IMR-90 (cell line): ENCODE measurements around the gene GNA14. TPM values are rescaled to one million over a fixed set of nuclear protein-coding genes. Genes with fewer than 3 reads are reported as not detected.

Experiments
- ATAC-seq: fragments of 200-7000 bp; cut with Tn5 transposase; 2 replicates; pipeline ENCODE4 v1.9.1; 2020; ENCODE audit warnings: low read depth, mild to moderate bottlenecking, moderate library complexity
- BruUV-seq: library from RNA; stranded (reverse); fragments of 400-500 nt; replicated peaks from 2 replicates; lab custom pipeline; 2021; lab: Mats Ljungman, UMichigan
- CTCF ChIA-PET: fragments of 300-600 bp; formaldehyde crosslinking; extraction: SDS; loops from one replicate; lab custom pipeline; 2021; ENCODE audit warnings: antibody characterized with exemption; lab: Yijun Ruan, JAX
- POLR2A ChIA-PET: fragments of 300-600 bp; sonication (Branson Sonifier 250); formaldehyde crosslinking; loops from one replicate; lab custom pipeline; 2022; ENCODE audit warnings: antibody characterized with exemption; ENCODE audit not compliant: unreplicated experiment; lab: Charles Lee
- DNase-seq: peaks from one replicate; pipeline ENCODE4 v3.0.0; 2013
- H2AFZ ChIP-seq: replicated peaks from 2 replicates; pipeline ENCODE3; 2013; ENCODE audit warnings: low read length, mild to moderate bottlenecking; ENCODE audit not compliant: poor library complexity
- H2AK5ac ChIP-seq: 2 replicates; pipeline ENCODE4 v1.6.1; 2013; ENCODE audit warnings: low read depth, low read length, inconsistent platforms
- H2AK9ac ChIP-seq: replicated peaks from 2 replicates; pipeline ENCODE3; 2013; ENCODE audit warnings: mild to moderate bottlenecking, low read depth, low read length, moderate library complexity; ENCODE audit not compliant: poor library complexity
- H2BK120ac ChIP-seq: 2 replicates; pipeline ENCODE4 v1.6.1; 2013; ENCODE audit warnings: low read depth, low read length, inconsistent platforms
- H2BK15ac ChIP-seq: 3 replicates; pipeline ENCODE4 v1.6.1; 2013; ENCODE audit warnings: low read depth, low read length, inconsistent platforms
- H2BK20ac ChIP-seq: 2 replicates; pipeline ENCODE4 v1.6.1; 2013; ENCODE audit warnings: low read depth, mild to moderate bottlenecking, inconsistent platforms, low read length, moderate library complexity
- H2BK5ac ChIP-seq: 2 replicates; pipeline ENCODE4 v1.6.1; 2013; ENCODE audit warnings: mild to moderate bottlenecking, low read depth, low read length, inconsistent platforms; ENCODE audit not compliant: poor library complexity, severe bottlenecking
- H3K14ac ChIP-seq: replicated peaks from 2 replicates; pipeline ENCODE4 v1.6.1; 2013; ENCODE audit warnings: low read depth, low read length, inconsistent platforms
- H3K18ac ChIP-seq: 2 replicates; pipeline ENCODE4 v1.6.1; 2013; ENCODE audit warnings: low read depth, low read length, control low read depth
- H3K23ac ChIP-seq: 2 replicates; pipeline ENCODE4 v1.6.1; 2013; ENCODE audit warnings: low read depth, low read length, inconsistent platforms
- H3K27ac ChIP-seq: 2 replicates; pipeline ENCODE4 v1.5.1; 2013; ENCODE audit warnings: mild to moderate bottlenecking, control low read depth, low read length; ENCODE audit not compliant: insufficient read depth
- H3K27me3 ChIP-seq: 2 replicates; pipeline ENCODE4 v1.6.1; 2013; ENCODE audit warnings: low read length; ENCODE audit not compliant: control insufficient read depth, insufficient read depth
- H3K36me3 ChIP-seq: 2 replicates; pipeline ENCODE4 v1.6.1; 2013; ENCODE audit warnings: low read length, mixed read lengths; ENCODE audit not compliant: control insufficient read depth, insufficient read depth
- H3K4ac ChIP-seq: 2 replicates; pipeline ENCODE4 v1.6.1; 2013; ENCODE audit warnings: low read depth, low read length, inconsistent platforms
- H3K4me1 ChIP-seq: 2 replicates; pipeline ENCODE4 v1.6.1; 2013; ENCODE audit warnings: low read length, mixed read lengths; ENCODE audit not compliant: control insufficient read depth, insufficient read depth
- H3K4me2 ChIP-seq: 2 replicates; pipeline ENCODE4 v1.6.1; 2013; ENCODE audit warnings: low read depth, mild to moderate bottlenecking, control low read depth, low read length, moderate library complexity
- H3K4me3 ChIP-seq: 2 replicates; pipeline ENCODE4 v1.5.1; 2013; ENCODE audit warnings: low read depth, mild to moderate bottlenecking, control low read depth, low read length, moderate library complexity; ENCODE audit not compliant: insufficient read depth
- H3K56ac ChIP-seq: 2 replicates; pipeline ENCODE4 v1.6.1; 2013; ENCODE audit warnings: low read length, inconsistent platforms; ENCODE audit not compliant: insufficient read depth; ENCODE audit errors: extremely low read depth
- H3K79me1 ChIP-seq, 2 experiments: 2 replicates each; pipeline ENCODE4 v1.6.1; 2013; ENCODE audit warnings: low read length in 2 of 2, inconsistent platforms in 1 of 2, low read depth in 1 of 2
- H3K9ac ChIP-seq: 2 replicates; pipeline ENCODE4 v1.6.1; 2013; ENCODE audit warnings: low read depth, low read length, control low read depth
- H3K9me1 ChIP-seq: 2 replicates; pipeline ENCODE4 v1.6.1; 2013; ENCODE audit warnings: low read length, inconsistent platforms; ENCODE audit not compliant: insufficient read depth
- H3K9me3 ChIP-seq: 2 replicates; pipeline ENCODE4 v1.6.1; 2013; ENCODE audit warnings: low read length; ENCODE audit not compliant: control insufficient read depth, insufficient read depth
- H4K20me1 ChIP-seq: 2 replicates; pipeline ENCODE4 v1.6.1; 2013; ENCODE audit warnings: low read length, inconsistent platforms; ENCODE audit not compliant: insufficient read depth
- H4K5ac ChIP-seq: 2 replicates; pipeline ENCODE4 v1.6.1; 2013; ENCODE audit warnings: mild to moderate bottlenecking, low read depth, low read length, control low read depth
- H4K8ac ChIP-seq, 2 experiments: 2 replicates each; pipeline ENCODE4 v1.6.1; 2013; ENCODE audit warnings: low read depth in 2 of 2, low read length in 2 of 2, control low read depth in 1 of 2, inconsistent platforms in 1 of 2
- H4K91ac ChIP-seq: 2 replicates; pipeline ENCODE4 v1.6.1; 2013; ENCODE audit warnings: low read depth, low read length, inconsistent platforms; ENCODE audit not compliant: insufficient read depth
- ELK1 ChIP-seq: fragments of 150-350 bp; IDR thresholded peaks from 2 replicates; pipeline ENCODE4 v1.6.1; 2016; ENCODE audit warnings: low read depth, mild to moderate bottlenecking, low read length, moderate library complexity, borderline replicate concordance
- MXI1 ChIP-seq: IDR thresholded peaks from 2 replicates; pipeline ENCODE4 v1.6.1; 2012; ENCODE audit warnings: low read depth, mild to moderate bottlenecking, low read length, moderate library complexity, borderline replicate concordance
- NFE2L2 ChIP-seq: fragments of 150-350 bp; IDR thresholded peaks from 2 replicates; pipeline ENCODE4 v1.6.1; 2016; ENCODE audit warnings: low read depth, mild to moderate bottlenecking, low read length
- RAD21 ChIP-seq: IDR thresholded peaks from 2 replicates; pipeline ENCODE4 v1.6.1; 2012; ENCODE audit warnings: low read length, improper control_type of control experiment
- RCOR1 ChIP-seq: IDR thresholded peaks from 2 replicates; pipeline ENCODE4 v1.6.1; 2012; ENCODE audit warnings: mild to moderate bottlenecking, low read length, improper control_type of control experiment; ENCODE audit not compliant: insufficient replicate concordance
- SMC3 ChIP-seq: fragments of 150-350 bp; IDR thresholded peaks from 2 replicates; pipeline ENCODE4 v1.6.1; 2016; ENCODE audit warnings: low read depth, mild to moderate bottlenecking, antibody characterized with exemption, low read length, moderate library complexity
- WGBS, 2 experiments: methylation state at CpG; one replicate each; pipeline versions ENCODE4 v1.1.5 to v1.1.7; 2013; ENCODE audit warnings: missing lambda C conversion rate in 2 of 2; ENCODE audit not compliant: insufficient read length in 1 of 2; ENCODE audit errors: extremely low coverage in 2 of 2; 5-methylcytosine and 5-hydroxymethylcytosine counted together
- dilution Hi-C: fragments of 300-500 bp; cut with HindIII; formaldehyde crosslinking; loops from one replicate; pipeline ENCODE4 v1.14.3; 2018; ENCODE audit warnings: low sequenced_read_pairs; ENCODE audit not compliant: unreplicated experiment
- in situ Hi-C: fragments of 300-500 bp; cut with MboI; formaldehyde crosslinking; loops from 3 replicates; pipeline ENCODE4 v1.14.3; 2019; ENCODE audit warnings: low sequenced_read_pairs, inconsistent platforms, mixed read lengths
- intact Hi-C: fragments of 100-400 bp; cut with micrococcal nuclease; formaldehyde crosslinking; loops from 2 replicates; pipeline ENCODE4 v1.10.0; 2022
- polyA plus RNA-seq, 3 experiments: library from polyadenylated mRNA; depleted of rRNA; stranded (reverse); fragments of >200 nt; gene quantifications; 2 replicates each; pipeline ENCODE4 v1.2.3, GENCODE V29; 2012; ENCODE audit warnings: low replicate concordance in 1 of 3
- total RNA-seq: library from RNA; depleted of rRNA; stranded (reverse); fragments of >200 nt; gene quantifications from 2 replicates; pipeline ENCODE4 v1.2.3, GENCODE V29; 2012
- TF ChIP-seq, protein P1 (sequence below): conservative IDR thresholded peaks from 2 replicates; pipeline ENCODE4 v1.5.1; 2012; ENCODE audit warnings: mild to moderate bottlenecking, low read depth, low read length, improper control_type of control experiment

The GNA14 gene
- total and polyA plus RNA-seq, 2 of the 4 experiments (the other 2 are of a cell fraction): under 0.01 to 0.03 TPM

GRCh38 chr9:77605449-77606220 is 42.5 kb downstream of the GNA14 start:
- Histone ChIP-seq H4K91ac (no peak overlapping the region), H2BK120ac (no peak overlapping the region), H3K4ac (no peak overlapping the region), H3K18ac (no peak overlapping the region), H3K27ac (no peak overlapping the region), H2BK15ac (no peak overlapping the region), H2BK20ac (no peak overlapping the region), H3K56ac (no peak overlapping the region), H2AK9ac (no peak overlapping the region), H3K79me1 (no peaks in the 10 kb centered on the region), H3K4me1 (no peaks in the 10 kb centered on the region), H2BK5ac (no peak overlapping the region), H3K9ac (no peak overlapping the region), H3K23ac (no peak overlapping the region), H3K4me2 (no peak overlapping the region), H3K14ac (no peak overlapping the region), H3K9me3 (no peaks in the 10 kb centered on the region), H2AK5ac (no peak overlapping the region), H3K4me3 (no peak overlapping the region), H3K9me1 (no peaks in the 10 kb centered on the region), H4K20me1 (no peaks in the 10 kb centered on the region), H4K5ac (no peak overlapping the region), H3K36me3 (no peaks in the 10 kb centered on the region), H3K27me3 (no peaks in the 10 kb centered on the region; the same call in 1 of the 2 replicates), H4K8ac (no peak overlapping the region), H2AFZ (no peak overlapping the region)
- ATAC-seq (no peak), DNase-seq (no peak)
- CTCF ChIA-PET: no interaction called here
- WGBS, 2 experiments: no CpG with 5 or more reads among the region's 4 CpGs
- TF ChIP-seq, protein P1, sequence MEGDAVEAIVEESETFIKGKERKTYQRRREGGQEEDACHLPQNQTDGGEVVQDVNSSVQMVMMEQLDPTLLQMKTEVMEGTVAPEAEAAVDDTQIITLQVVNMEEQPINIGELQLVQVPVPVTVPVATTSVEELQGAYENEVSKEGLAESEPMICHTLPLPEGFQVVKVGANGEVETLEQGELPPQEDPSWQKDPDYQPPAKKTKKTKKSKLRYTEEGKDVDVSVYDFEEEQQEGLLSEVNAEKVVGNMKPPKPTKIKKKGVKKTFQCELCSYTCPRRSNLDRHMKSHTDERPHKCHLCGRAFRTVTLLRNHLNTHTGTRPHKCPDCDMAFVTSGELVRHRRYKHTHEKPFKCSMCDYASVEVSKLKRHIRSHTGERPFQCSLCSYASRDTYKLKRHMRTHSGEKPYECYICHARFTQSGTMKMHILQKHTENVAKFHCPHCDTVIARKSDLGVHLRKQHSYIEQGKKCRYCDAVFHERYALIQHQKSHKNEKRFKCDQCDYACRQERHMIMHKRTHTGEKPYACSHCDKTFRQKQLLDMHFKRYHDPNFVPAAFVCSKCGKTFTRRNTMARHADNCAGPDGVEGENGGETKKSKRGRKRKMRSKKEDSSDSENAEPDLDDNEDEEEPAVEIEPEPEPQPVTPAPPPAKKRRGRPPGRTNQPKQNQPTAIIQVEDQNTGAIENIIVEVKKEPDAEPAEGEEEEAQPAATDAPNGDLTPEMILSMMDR: no peak
- no peak for TF ChIP-seq ELK1
- no peak for TF ChIP-seq SMC3
- TF ChIP-seq NFE2L2: no peak
- TF ChIP-seq RAD21: no peak
- TF ChIP-seq RCOR1: no peak
- TF ChIP-seq MXI1: no peak
- in situ Hi-C loops (no loop called here), intact Hi-C loops (no loop called here), dilution Hi-C loops (no loop called here)
- POLR2A ChIA-PET: no interaction called here
- no TSS peak for BruUV-seq
